ENCODE results near the gene TUBB3. TPM values are rescaled to one million over a fixed set of nuclear protein-coding genes. Genes with fewer than 3 reads are reported as not detected.
A peak's percentile ranks its signal among the peaks of the same experiment; 100 is the strongest.
"Not testable (repeated sequence)": the region's sequence is repeated elsewhere in the genome, so short reads cannot be mapped to it uniquely, and the experiment has no call there.

TUBB3 gene
- polyA plus RNA-seq, 3 donors = 2.6 to 7.6 (median 5.1) TPM

DNA sequence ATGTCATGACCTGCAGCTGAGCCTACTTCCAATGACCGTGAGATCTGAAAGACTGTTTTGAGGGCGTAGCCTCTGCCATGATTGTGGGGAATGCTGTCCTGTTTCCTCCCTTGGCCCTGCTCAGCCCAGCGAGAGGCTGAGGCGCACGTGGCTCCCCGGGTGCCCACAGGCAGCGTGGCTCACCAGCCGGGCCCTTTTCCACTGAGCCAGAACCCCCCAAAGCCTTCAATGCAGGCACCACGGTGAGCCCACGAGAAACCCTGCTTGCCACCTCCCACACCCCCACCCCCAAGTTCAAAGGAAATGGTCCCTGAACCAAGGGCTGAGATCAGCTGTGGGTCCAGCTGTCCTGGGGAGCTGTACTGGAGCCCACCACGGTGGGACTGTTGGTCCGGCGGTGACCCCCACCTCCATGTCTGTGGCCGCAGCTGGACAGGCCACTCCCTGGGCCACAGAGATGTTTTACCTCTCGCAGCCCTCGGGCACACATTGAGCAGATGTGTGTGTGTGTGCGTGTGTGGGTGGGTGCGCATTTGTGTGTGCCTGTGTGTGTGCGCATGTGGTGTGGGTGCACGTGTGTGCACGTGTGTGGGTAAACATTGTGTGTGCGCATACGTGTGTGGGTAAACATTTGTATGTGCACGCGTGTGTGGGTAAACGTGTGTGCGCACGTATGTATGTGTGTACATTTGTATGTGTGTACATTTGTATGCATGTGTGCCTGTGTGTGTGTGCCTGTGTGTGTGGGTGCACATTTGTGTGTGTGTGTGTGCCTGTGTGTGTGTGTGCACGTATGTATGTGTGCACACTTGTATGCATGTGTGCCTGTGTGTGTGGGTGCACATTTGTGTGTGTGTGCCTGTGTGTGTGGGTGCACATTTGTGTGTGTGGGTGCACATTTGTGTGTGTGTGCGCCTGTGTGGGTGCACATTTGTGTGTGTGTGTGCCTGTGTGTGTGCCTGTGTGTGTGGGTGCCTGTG lies 9.4 kb upstream of the TUBB3 start:
- H3K27ac ChIP-seq (ENCODE audit: low read depth, low read length) = no peak overlapping the region
- 81 to 83% (median 81%) methylated on average over 30 of the region's 30 CpGs for WGBS, 3 donors

DNA sequence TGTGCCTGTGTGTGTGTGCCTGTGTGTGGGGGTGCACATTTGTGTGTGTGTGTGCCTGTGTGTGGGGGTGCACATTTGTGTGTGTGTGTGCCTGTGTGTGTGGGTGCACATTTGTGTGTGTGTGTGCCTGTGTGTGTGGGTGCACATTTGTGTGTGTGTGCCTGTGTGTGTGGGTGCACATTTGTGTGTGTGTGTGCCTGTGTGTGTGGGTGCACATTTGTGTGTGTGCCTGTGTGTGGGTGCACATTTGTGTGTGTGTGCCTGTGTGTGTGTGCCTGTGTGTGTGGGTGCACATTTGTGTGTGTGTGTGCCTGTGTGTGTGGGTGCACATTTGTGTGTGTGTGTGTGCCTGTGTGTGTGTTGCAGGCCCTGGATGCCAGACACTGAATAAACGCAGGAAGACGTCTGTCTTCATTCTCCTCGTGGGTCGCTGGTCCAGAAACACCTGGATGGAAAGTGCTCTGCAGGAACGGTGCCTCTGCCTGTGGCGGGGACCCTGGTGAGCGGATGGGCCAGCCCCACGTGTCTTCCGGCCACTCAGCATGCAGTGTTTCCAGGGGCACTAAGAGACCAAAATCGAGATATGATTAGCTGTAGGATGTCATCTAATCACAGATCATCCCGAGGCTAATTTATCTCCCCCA lies 8.4 kb upstream of the TUBB3 start:
- 59 to 62% (median 60%) methylated on average over 11 of the region's 11 CpGs for whole genome bisulfite sequencing, 3 donors
- H3K27ac ChIP-seq (ENCODE audit: low read depth, low read length) = not testable (repeated sequence)

DNA sequence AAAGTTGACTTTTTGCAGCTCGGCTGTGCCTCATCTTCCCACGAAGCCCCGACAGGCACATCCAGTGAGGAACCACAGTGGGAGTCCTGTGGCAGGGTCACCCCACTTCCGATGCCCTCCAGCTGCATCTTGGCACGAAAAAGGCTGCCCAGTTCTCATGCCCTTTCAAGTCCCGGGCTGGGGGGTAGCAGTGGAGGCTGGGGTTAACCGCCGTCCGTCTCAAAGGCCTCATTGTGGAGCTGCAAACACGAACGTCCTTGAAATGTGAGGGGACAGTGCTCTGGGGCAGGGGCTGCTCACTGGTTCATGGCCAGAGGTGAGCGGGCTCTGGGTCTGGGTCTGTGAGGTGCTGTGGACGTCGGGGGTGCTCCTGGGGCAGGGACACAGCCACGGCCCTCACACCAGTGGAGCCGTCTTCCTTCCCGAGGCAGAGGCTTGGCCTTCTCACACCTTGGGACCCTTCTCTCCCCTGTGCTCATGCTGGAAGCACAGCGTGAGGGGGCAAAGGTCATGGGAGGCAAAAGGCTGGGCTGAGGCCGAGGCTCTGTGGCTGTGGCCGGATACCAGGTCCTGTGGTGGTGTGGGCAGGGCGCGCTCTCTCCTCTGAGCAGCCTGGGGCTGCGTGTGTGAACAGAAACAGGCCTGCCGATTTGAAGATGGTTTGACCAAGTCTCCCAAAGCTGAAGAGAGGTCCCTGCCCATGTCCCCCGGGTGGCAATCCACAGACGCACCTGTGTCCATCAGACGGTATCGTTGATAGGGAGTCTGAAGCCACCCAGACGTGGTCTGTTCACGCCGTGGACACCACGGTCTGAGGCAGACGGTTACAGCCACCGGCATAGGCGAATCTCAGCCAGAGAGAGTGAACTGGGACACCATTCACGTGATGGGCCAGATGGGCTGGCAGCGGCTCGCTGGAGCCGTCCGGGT lies 7.6 kb upstream of the TUBB3 start:
- WGBS, 3 donors = 57 to 84% (median 75%) methylated on average over 40 of the region's 40 CpGs
- H3K27ac ChIP-seq (ENCODE audit: low read depth, low read length) = no peak overlapping the region

- 0 to 2% (median 1%) methylated on average over 37 to 39 of the region's 39 CpGs for WGBS, 3 donors
- H3K27ac ChIP-seq (ENCODE audit: low read depth, low read length) = no peak overlapping the region
Measured at GRCh38 chr16:89917773-89918452, 5.2 kb upstream of the TUBB3 start.

DNA sequence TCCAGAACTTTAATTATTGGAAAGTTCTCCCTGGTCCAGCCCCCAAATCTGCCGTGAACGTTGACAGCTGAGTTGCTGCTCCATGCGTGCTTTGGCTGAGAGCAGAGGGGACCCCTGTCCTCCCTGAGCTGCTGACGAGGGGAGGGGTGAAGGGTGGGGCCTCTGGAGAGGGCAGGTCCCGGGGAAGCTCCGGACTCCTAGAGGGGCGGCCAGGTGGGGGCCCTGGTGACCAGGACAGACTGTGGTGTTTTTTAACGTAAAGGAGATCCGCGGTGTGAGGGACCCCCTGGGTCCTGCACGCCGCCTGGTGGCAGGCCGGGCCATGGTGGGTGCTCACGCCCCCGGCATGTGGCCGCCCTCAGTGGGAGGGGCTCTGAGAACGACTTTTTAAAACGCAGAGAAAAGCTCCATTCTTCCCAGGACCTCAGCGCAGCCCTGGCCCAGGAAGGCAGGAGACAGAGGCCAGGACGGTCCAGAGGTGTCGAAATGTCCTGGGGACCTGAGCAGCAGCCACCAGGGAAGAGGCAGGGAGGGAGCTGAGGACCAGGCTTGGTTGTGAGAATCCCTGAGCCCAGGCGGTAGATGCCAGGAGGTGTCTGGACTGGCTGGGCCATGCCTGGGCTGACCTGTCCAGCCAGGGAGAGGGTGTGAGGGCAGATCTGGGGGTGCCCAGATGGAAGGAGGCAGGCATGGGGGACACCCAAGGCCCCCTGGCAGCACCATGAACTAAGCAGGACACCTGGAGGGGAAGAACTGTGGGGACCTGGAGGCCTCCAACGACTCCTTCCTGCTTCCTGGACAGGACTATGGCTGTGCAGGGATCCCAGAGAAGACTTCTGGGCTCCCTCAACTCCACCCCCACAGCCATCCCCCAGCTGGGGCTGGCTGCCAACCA lies 4.4 kb upstream of the TUBB3 start, which contains the start of gene MC1R:
MC1R (plus strand) TSS at position 410 of the 895 bp plus-strand sequence; CDS start at position 807, 397 bp downstream.
- WGBS, 3 donors = 6 to 7% (median 6%) methylated on average over 23 of the region's 23 CpGs
- no peak within 1 kb of the TSS for H3K27ac ChIP-seq (ENCODE audit: low read depth, low read length)

DNA sequence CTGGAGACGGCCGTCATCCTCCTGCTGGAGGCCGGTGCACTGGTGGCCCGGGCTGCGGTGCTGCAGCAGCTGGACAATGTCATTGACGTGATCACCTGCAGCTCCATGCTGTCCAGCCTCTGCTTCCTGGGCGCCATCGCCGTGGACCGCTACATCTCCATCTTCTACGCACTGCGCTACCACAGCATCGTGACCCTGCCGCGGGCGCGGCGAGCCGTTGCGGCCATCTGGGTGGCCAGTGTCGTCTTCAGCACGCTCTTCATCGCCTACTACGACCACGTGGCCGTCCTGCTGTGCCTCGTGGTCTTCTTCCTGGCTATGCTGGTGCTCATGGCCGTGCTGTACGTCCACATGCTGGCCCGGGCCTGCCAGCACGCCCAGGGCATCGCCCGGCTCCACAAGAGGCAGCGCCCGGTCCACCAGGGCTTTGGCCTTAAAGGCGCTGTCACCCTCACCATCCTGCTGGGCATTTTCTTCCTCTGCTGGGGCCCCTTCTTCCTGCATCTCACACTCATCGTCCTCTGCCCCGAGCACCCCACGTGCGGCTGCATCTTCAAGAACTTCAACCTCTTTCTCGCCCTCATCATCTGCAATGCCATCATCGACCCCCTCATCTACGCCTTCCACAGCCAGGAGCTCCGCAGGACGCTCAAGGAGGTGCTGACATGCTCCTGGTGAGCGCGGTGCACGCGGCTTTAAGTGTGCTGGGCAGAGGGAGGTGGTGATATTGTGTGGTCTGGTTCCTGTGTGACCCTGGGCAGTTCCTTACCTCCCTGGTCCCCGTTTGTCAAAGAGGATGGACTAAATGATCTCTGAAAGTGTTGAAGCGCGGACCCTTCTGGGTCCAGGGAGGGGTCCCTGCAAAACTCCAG lies 3.4 kb upstream of the TUBB3 start:
- 88 to 90% (median 90%) methylated on average over 52 of the region's 52 CpGs for WGBS, 3 donors
- no peak overlapping the region for H3K27ac ChIP-seq (ENCODE audit: low read depth, low read length)

- 26 to 43% (median 35%) methylated on average over 6 of the region's 6 CpGs for WGBS, 3 donors
- no peak overlapping the region for H3K27ac ChIP-seq (ENCODE audit: low read depth, low read length)
Measured at GRCh38 chr16:89920723-89921122, 2.4 kb upstream of the TUBB3 start.

- WGBS, 3 donors = 25 to 45% (median 36%) methylated on average over 11 to 14 of the region's 14 CpGs
- no peak overlapping the region for H3K27ac ChIP-seq (ENCODE audit: low read depth, low read length)
Measured at GRCh38 chr16:89921131-89921701, 1.9 kb upstream of the TUBB3 start.

DNA sequence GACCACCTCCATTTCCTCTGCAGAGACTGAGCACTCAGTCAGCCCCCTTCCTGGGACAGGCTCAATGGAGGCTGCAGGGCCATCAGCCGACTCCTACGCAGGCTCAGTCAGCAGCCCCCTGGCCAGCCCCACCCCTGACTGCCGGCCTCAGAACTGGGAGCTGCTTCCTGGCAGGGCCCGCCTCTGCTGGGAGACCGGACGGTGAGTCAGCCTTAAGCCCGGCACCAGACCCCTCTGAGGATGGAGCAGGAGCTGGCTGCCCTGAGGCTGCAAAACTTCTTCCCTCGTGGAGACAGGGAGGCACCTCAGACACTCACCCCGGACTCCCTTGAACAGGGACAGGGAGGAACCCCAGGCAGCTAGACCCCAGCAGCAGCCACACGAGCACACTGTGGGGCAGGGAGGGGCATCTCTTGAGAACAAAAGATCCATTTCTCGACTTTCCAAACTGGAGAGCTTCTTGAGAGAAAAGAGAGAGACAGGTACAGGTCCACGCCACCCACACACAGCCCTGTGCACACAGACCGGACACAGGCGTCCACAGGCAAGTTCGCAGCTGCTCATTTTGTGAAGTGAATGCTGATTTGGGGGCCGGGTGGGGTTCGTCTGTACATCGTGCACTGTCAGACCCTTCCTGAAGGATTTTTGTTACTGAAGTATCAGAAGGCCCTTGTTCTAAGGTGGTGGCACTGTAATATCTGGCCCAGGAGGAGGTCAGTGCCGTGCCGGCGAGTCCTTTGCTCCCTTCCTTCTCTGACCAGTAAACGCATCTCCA lies 1.3 kb upstream of the TUBB3 start:
- 4 to 11% (median 4%) methylated on average over 22 of the region's 22 CpGs for WGBS, 3 donors
- H3K27ac ChIP-seq (ENCODE audit: low read depth, low read length) = no peak overlapping the region

- WGBS, 3 donors = 1 to 2% (median 1%) methylated on average over 26 to 31 of the region's 31 CpGs
- peak overlapping the region; percentile 4 for H3K27ac ChIP-seq (ENCODE audit: low read depth, low read length)
Measured at GRCh38 chr16:89922477-89922883, 662 bp upstream of the TUBB3 start.

GRCh38 chr16:89923640-89924296 lies 626 bp downstream of the TUBB3 start:
- H3K27ac ChIP-seq (ENCODE audit: low read depth, low read length) = no peak overlapping the region
- WGBS, 3 donors = 2 to 5% (median 4%) methylated on average over 33 to 41 of the region's 41 CpGs

DNA sequence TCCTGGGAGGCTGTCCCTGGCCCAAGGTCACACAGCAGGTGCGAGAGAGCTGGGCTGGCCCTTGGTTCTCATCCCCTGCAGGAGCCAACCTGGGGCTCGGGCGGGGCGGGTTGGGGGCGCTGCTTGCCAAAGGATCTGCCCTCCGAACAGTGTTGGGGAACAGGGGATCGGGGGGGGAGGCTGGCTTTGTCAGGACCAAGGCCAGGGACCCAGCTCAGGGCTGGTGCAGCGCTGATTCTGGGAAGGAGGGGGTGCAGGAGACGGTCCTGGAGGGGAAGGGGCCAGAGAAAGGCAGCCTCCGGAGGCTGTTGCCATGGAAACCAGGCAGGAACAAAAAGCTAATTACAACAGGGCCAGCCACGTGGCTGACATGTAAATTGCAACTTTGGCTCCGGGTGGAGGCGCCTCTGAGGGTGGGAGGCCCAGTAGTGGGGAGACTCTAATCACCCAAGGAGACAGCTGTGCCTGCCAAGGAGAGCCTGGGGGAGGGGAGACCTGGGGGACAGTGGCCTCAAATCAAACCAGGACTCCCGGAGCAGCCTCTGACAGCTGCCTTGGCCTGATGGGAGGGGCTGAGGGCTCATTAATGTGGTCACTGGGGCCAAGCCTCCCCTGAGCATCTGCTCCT lies 1.3 kb downstream of the TUBB3 start:
- H3K27ac ChIP-seq (ENCODE audit: low read depth, low read length) = no peak overlapping the region
- 5 to 7% (median 6%) methylated on average over 14 of the region's 14 CpGs for WGBS, 3 donors

- no peak overlapping the region for H3K27ac ChIP-seq (ENCODE audit: low read depth, low read length)
- WGBS, 3 donors = 13 to 29% (median 26%) methylated on average over 4 of the region's 4 CpGs
Measured at GRCh38 chr16:89924925-89925307, 1.8 kb downstream of the TUBB3 start.

DNA sequence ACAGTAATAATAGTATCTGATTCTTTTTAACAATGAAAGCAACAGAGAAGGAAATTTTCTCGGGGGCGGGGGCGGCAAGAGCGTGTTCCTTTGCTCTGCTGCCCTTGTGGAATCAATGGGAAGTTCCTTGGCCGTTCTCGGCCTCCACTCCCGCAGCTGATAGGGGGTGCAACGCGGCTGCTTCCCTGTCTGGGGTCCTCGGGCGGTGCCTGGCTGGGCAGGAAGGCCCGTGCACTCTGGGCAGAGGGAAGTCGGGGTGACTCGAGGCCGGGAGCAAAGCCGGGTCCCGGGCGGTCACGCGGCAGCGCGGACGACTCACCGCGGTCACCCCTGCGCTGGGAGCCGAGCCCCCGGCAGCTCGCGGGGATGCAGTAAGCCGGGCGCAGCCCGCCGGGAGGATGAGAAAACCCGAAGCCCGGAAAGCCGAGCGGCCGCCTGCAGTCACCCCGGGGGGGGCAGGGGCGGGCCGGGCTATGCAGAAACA lies 2.5 kb downstream of the TUBB3 start:
- 1 to 2% (median 2%) methylated on average over 33 to 42 of the region's 42 CpGs for WGBS, 3 donors
- H3K27ac ChIP-seq (ENCODE audit: low read depth, low read length) = no peak overlapping the region

Measured in adipose tissue (tissue), 3 donors.